Measurements from ENCODE around the gene DPP6.

- TF ChIP-seq CREM (CRISPR knock-in tag; IDR thresholded peaks at IDR 0.05): no peak
- no peak for TF ChIP-seq CTCF (IDR thresholded peaks at IDR 0.05)
- no peak for TF ChIP-seq CBFB (CRISPR knock-in tag; IDR thresholded peaks at IDR 0.05; ENCODE audit: low read depth)
- TF ChIP-seq, protein P1, sequence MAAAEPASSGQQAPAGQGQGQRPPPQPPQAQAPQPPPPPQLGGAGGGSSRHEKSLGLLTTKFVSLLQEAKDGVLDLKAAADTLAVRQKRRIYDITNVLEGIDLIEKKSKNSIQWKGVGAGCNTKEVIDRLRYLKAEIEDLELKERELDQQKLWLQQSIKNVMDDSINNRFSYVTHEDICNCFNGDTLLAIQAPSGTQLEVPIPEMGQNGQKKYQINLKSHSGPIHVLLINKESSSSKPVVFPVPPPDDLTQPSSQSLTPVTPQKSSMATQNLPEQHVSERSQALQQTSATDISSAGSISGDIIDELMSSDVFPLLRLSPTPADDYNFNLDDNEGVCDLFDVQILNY (CRISPR knock-in tag; IDR thresholded peaks at IDR 0.05): no peak
- TF ChIP-seq, protein P2, sequence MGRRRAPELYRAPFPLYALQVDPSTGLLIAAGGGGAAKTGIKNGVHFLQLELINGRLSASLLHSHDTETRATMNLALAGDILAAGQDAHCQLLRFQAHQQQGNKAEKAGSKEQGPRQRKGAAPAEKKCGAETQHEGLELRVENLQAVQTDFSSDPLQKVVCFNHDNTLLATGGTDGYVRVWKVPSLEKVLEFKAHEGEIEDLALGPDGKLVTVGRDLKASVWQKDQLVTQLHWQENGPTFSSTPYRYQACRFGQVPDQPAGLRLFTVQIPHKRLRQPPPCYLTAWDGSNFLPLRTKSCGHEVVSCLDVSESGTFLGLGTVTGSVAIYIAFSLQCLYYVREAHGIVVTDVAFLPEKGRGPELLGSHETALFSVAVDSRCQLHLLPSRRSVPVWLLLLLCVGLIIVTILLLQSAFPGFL (CRISPR knock-in tag; IDR thresholded peaks at IDR 0.05; ENCODE audit: borderline replicate concordance): no peak
- TF ChIP-seq MAX (CRISPR knock-in tag; IDR thresholded peaks at IDR 0.05): no peak
Measured at GRCh38 chr7:154912871-154913637, 860.9 kb downstream of the DPP6 start.
